CD4-positive, alpha-beta memory T cell (primary cell): Measurements from ENCODE around the gene C1orf174. TPM values are rescaled to one million over a fixed set of nuclear protein-coding genes. Genes with fewer than 3 reads are reported as not detected.
A peak's percentile ranks its signal among the peaks of the same experiment; 100 is the strongest.

Experiments used
- CTCF ChIA-PET: fragments of 350-600 bp; sonication (Branson Sonifier 250); formaldehyde crosslinking; loops from one replicate; lab custom pipeline; 2021; ENCODE audit warnings: inconsistent platforms; ENCODE audit not compliant: partially characterized antibody; lab: Charles Lee
- POLR2A ChIA-PET: fragments of 350-600 bp; sonication (Branson Sonifier 250); formaldehyde crosslinking; loops from one replicate; lab custom pipeline; 2021; ENCODE audit not compliant: partially characterized antibody; lab: Charles Lee
- DNase-seq, 5 donors: peaks; one replicate each; pipeline versions ENCODE4 v3.0.0 to v3.0.0-alpha.2; 2020 to 2022; ENCODE audit warnings: mixed read lengths in 1 of 5
- H3K27ac ChIP-seq: one replicate; pipeline ENCODE4 v1.7.0; 2013; ENCODE audit warnings: low read depth, low read length
- H3K27me3 ChIP-seq: 2 replicates; pipeline ENCODE4 v1.7.0; 2013; ENCODE audit warnings: mild to moderate bottlenecking, low read length, moderate library complexity; ENCODE audit not compliant: insufficient read depth
- H3K36me3 ChIP-seq: 2 replicates; pipeline ENCODE4 v1.7.0; 2013; ENCODE audit warnings: mild to moderate bottlenecking, low read length, moderate library complexity; ENCODE audit not compliant: insufficient read depth
- H3K4me1 ChIP-seq: 2 replicates; pipeline ENCODE4 v1.7.0; 2013; ENCODE audit warnings: mild to moderate bottlenecking, low read length, moderate library complexity; ENCODE audit not compliant: insufficient read depth
- H3K4me3 ChIP-seq, 2 donors: one replicate each; pipeline ENCODE4 v1.7.0; 2013; ENCODE audit warnings: low read length in 2 of 2, mild to moderate bottlenecking in 1 of 2
- H3K9me3 ChIP-seq, 2 donors: one replicate each; pipeline ENCODE4 v1.7.0; 2013; ENCODE audit warnings: low read length in 2 of 2, control low read depth in 1 of 2; ENCODE audit not compliant: control insufficient read depth in 1 of 2
- H3K27ac Mint-ChIP-seq, 7 donors: one replicate each; pipeline ENCODE4 v1.8.0; 2020 to 2021; ENCODE audit warnings: mixed read lengths in 7 of 7, mild to moderate bottlenecking in 6 of 7, inconsistent platforms in 3 of 7, moderate library complexity in 3 of 7
- H3K27me3 Mint-ChIP-seq, 2 donors: one replicate each; pipeline ENCODE4 v1.8.0; 2020 to 2021; ENCODE audit warnings: mixed read lengths in 2 of 2
- H3K36me3 Mint-ChIP-seq, 2 donors: one replicate each; pipeline ENCODE4 v1.8.0; 2020 to 2021; ENCODE audit warnings: mixed read lengths in 2 of 2, inconsistent platforms in 1 of 2, mild to moderate bottlenecking in 1 of 2
- H3K4me1 Mint-ChIP-seq, 4 donors: one replicate each; pipeline ENCODE4 v1.8.0; 2020 to 2021; ENCODE audit warnings: mixed read lengths in 4 of 4, mild to moderate bottlenecking in 1 of 4
- H3K4me3 Mint-ChIP-seq, 8 donors: one replicate each; pipeline ENCODE4 v1.8.0; 2020 to 2021; ENCODE audit warnings: mixed read lengths in 8 of 8, mild to moderate bottlenecking in 7 of 8, moderate library complexity in 6 of 8, inconsistent platforms in 3 of 8
- H3K9me3 Mint-ChIP-seq, 8 donors: one replicate each; pipeline ENCODE4 v1.8.0; 2020 to 2021; ENCODE audit warnings: mixed read lengths in 8 of 8, mild to moderate bottlenecking in 5 of 8, inconsistent platforms in 3 of 8, moderate library complexity in 1 of 8
- intact Hi-C: fragments of 100-400 bp; cut with micrococcal nuclease; formaldehyde crosslinking; loops from one replicate; pipeline ENCODE4 v1.15.1; 2023
- polyA plus RNA-seq, 2 donors: library from polyadenylated mRNA; unstranded; fragments of 300-500 nt; fragmentation: Illumina TruSeq; gene quantifications; one replicate each; pipeline ENCODE4 v1.2.3, GENCODE V29; 2021
- total RNA-seq, 2 experiments: library from RNA; stranded (reverse); gene quantifications; one replicate each; pipeline ENCODE4 v1.2.3, GENCODE V29; 2021

The C1orf174 gene
- total and polyA plus RNA-seq, 4 experiments from 2014 or later, result 21.8 to 36.0 (median 34.3) TPM

DNA sequence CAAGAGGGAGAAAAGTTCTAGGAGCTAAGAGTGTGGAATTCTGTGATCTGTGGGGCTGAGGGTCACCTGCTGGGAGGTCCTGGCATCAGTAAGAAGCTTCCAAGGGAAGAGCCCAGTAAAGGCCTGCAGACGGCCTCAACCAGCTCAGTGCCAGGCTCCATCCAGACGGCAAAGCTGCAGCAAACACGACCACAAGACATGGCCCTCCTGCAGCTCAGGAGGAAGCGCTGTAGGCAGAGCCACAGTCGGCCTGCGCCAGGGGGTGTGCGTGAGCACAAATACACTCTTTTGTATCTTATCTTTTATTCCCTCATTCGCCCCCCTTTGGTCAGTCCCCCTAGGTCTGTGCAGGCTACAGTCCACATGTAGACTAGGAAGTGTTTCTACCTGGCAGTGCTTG lies 13.4 kb downstream of the C1orf174 start:
- Mint-ChIP-seq H3K27me3 (no peaks in the 10 kb centered on the region), H3K9me3 (no peaks in the 10 kb centered on the region), H3K4me1 (peaks cover 19 to 20% (median 20%) of the 10 kb centered on the region in 4 donors), H3K27ac (peak overlapping the region in 4 of 7 donors; percentile 6 to 68 (median 26)), H3K36me3 (peaks cover 34 to 57% of the 10 kb centered on the region in 2 donors), H3K4me3 (no peak overlapping the region)
- Histone ChIP-seq H3K36me3 (peaks cover 40% of the 10 kb centered on the region), H3K4me3 (no peak overlapping the region), H3K27ac (no peak overlapping the region), H3K27me3 (no peaks in the 10 kb centered on the region), H3K4me1 (peaks cover 19% of the 10 kb centered on the region), H3K9me3 (no peaks in the 10 kb centered on the region)
- CTCF ChIA-PET, result interaction anchor here (1.9 kb wide), 1 partner anchor 28 kb away, joined by 5 read pairs; no protein-coding TSS in a partner anchor
- intact Hi-C loops, result no loop called here
- POLR2A ChIA-PET, result interaction anchor here (1.0 to 1.4 kb wide), 3 partner anchors 9 to 14 kb away, joined by 3 read pairs; partner anchors contain the start of gene C1orf174
- DNase-seq, result no peak

DNA sequence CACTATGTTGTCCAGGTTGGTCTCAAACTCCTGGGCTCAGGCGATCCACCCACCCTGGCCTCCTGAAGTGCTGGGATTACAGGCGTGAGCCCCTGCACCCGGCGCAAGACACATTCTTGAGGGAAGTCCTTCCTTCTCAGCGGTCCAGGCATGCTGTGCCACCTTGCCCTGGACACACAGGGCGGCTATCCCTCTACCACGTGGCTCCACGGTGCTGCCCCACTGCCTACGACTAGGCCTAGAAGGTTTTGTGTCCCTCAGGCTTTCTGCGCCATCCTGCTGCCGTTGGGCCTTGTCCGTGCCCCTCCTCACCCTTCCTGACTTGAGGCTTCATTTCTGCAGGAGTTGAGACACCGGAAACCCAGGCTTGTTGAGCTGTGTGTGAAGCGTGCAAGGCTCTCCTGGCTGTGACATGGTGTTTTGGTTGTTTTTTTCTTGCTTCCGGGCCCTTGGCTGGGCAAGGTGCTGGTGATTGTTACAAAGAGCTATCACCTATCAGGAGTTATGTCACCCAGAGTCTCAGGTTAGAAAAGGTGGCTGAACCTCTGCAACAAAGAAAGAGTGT lies 13.9 kb downstream of the C1orf174 start:
- Mint-ChIP-seq H3K4me1 (peaks cover 17 to 20% (median 19%) of the 10 kb centered on the region in 4 donors), H3K36me3 (peaks cover 34 to 56% of the 10 kb centered on the region in 2 donors), H3K27me3 (no peaks in the 10 kb centered on the region), H3K9me3 (no peaks in the 10 kb centered on the region), H3K4me3 (peak overlapping the region in 1 of 8 donors; percentile 43), H3K27ac (peak overlapping the region in 4 of 7 donors; percentile 6 to 68 (median 26))
- H3K27ac ChIP-seq, result no peak overlapping the region
- no peak overlapping the region for H3K4me3 ChIP-seq
- ChIA-PET POLR2A (interaction anchor here (1.0 kb wide), 2 partner anchors 10 to 15 kb away, joined by 3 read pairs; no protein-coding TSS in a partner anchor), CTCF (interaction anchor here (1.9 kb wide), 1 partner anchor 28 kb away, joined by 5 read pairs; no protein-coding TSS in a partner anchor)
- intact Hi-C loops, result no loop called here
- DNase-seq, result no peak
- no peaks in the 10 kb centered on the region for H3K27me3 ChIP-seq
- peaks cover 40% of the 10 kb centered on the region for H3K36me3 ChIP-seq
- H3K4me1 ChIP-seq, result peaks cover 19% of the 10 kb centered on the region
- H3K9me3 ChIP-seq, result no peaks in the 10 kb centered on the region

DNA sequence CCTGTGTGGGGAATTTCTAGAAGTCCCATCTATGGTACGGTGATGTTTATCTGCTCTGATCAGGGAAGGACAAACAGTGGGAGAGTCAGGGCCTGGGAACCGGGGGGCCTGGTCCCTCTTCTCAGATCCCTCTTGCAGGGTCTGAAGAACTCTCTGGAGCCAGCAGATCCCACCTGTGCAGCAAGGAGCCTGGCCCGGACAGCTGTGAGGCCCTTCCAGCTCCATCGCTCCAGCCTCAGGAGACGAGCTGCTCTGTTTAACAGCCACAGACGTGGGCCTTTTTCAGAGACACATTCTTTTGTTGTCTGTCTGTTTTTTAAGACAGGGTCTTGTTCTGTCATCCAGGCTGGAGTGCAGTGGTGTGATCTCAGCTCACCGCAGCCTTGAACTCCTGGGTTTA lies 14.5 kb downstream of the C1orf174 start:
- no peak overlapping the region for H3K27ac ChIP-seq
- CTCF ChIA-PET, result interaction anchor here (1.9 kb wide), 1 partner anchor 27 kb away, joined by 5 read pairs; no protein-coding TSS in a partner anchor
- H3K27me3 ChIP-seq, result no peaks in the 10 kb centered on the region
- H3K4me1 ChIP-seq, result peaks cover 15% of the 10 kb centered on the region
- intact Hi-C loops, result no loop called here
- POLR2A ChIA-PET, result no interaction called here
- H3K27ac Mint-ChIP-seq, result no peak overlapping the region
- no peak overlapping the region for H3K4me3 Mint-ChIP-seq
- no peaks in the 10 kb centered on the region for H3K9me3 ChIP-seq
- peaks cover 37 to 54% of the 10 kb centered on the region in 2 donors for H3K36me3 Mint-ChIP-seq
- no peak overlapping the region for H3K4me3 ChIP-seq
- H3K9me3 Mint-ChIP-seq, result peaks cover 0 to 1% (median 0%) of the 10 kb centered on the region in 8 donors
- no peaks in the 10 kb centered on the region for H3K27me3 Mint-ChIP-seq
- peaks cover 13 to 15% (median 14%) of the 10 kb centered on the region in 4 donors for H3K4me1 Mint-ChIP-seq
- peaks cover 41% of the 10 kb centered on the region for H3K36me3 ChIP-seq
- no peak for DNase-seq

DNA sequence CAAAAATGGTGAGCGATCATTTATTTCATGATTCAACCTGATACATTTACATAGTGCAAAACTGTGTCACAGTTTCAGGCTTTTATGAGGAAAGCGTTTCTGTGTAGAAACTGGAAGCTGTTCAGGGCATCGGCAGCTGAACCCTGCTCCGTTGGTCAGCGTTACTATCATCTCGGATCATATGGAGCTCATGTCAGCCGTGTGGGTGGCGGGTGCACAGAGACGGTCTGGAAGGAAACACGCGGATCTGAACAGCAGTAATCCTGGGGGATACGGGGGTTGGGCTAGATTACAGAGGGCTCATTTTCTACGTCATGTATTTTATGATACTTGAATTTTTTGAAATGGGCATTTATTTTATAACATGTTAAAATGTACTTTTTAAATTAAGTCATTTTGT lies 15.1 kb downstream of the C1orf174 start:
- H3K9me3 Mint-ChIP-seq, result peaks cover 0 to 2% (median 0%) of the 10 kb centered on the region in 8 donors
- peaks cover 7 to 9% (median 9%) of the 10 kb centered on the region in 4 donors for H3K4me1 Mint-ChIP-seq
- CTCF ChIA-PET, result no interaction called here
- Histone ChIP-seq H3K4me3 (no peak overlapping the region), H3K36me3 (peaks cover 37% of the 10 kb centered on the region), H3K27ac (no peak overlapping the region), H3K9me3 (no peaks in the 10 kb centered on the region), H3K4me1 (peaks cover 8% of the 10 kb centered on the region), H3K27me3 (no peaks in the 10 kb centered on the region)
- DNase-seq, result no peak
- H3K27me3 Mint-ChIP-seq, result no peaks in the 10 kb centered on the region
- H3K36me3 Mint-ChIP-seq, result peaks cover 40 to 48% of the 10 kb centered on the region in 2 donors
- intact Hi-C loops, result no loop called here
- peak overlapping the region in 3 of 7 donors; percentile 19 to 67 (median 41) for H3K27ac Mint-ChIP-seq
- POLR2A ChIA-PET, result no interaction called here
- no peak overlapping the region for H3K4me3 Mint-ChIP-seq

DNA sequence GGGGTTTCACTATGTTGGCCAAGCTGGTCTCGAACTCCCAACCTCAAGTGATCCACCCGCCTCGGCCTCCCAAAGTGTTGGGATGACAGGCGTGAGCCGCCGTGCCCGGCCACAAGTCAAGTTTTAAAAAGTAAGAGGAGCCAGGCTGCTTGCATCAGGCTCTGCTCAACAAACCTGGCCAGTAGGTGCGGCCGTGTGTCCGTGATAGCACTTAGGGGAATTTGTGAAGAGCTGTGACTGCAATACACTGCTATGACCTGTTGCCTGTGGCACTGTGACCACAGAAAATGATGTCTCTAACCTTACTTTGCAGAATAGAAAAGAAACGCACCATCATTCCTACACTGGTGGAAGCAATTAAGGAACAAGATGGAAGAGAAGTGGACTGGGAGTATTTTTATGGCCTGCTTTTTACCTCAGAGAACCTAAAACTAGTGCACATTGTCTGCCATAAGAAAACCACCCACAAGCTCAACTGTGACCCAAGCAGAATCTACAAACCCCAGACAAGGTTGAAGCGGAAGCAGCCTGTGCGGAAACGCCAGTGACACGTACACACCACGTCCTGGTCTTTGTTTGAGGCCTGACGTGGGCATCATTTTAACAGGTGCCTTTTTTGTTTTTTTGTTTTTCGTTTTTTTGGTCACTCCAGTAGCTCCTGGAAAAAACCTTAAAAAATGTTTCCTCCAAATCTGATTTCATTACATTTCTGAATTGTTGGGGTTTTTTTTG lies 16.7 kb downstream of the C1orf174 start:
- Mint-ChIP-seq H3K4me3 (peak overlapping the region in 2 of 8 donors; percentile 25 to 43), H3K27ac (peak overlapping the region; percentile 42 to 91 (median 72)), H3K9me3 (peaks cover 0 to 9% (median under 1%) of the 10 kb centered on the region in 8 donors), H3K36me3 (peaks cover 52 to 56% of the 10 kb centered on the region in 2 donors), H3K4me1 (peaks cover 4 to 5% (median 4%) of the 10 kb centered on the region in 4 donors), H3K27me3 (no peaks in the 10 kb centered on the region)
- DNase-seq, result peak; percentile 26 to 68 (median 32)
- H3K4me3 ChIP-seq, result no peak overlapping the region
- H3K27me3 ChIP-seq, result no peaks in the 10 kb centered on the region
- no peaks in the 10 kb centered on the region for H3K9me3 ChIP-seq
- CTCF ChIA-PET, result no interaction called here
- intact Hi-C loops, result no loop called here
- no peak overlapping the region for H3K27ac ChIP-seq
- peaks cover 33% of the 10 kb centered on the region for H3K36me3 ChIP-seq
- POLR2A ChIA-PET, result interaction anchor here (0.8 to 2.1 kb wide), 2 partner anchors 17 to 18 kb away, joined by 3 to 8 read pairs; partner anchors contain the start of gene C1orf174
- no peaks in the 10 kb centered on the region for H3K4me1 ChIP-seq

DNA sequence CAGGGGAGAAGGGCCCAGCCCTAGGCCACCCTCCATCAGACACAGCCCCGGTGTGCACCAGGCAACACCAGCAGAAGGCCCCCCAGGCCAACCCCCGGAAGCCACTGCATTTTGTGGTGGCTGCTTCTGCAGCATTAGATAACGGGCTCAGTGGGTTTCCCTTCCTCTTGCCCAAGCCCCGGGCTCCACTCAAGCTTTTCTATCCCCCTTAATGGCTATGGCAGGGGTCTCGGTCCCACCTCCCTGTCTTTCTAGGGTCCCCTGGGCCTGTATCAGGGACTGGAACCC lies 18.9 kb downstream of the C1orf174 start:
- Mint-ChIP-seq H3K9me3 (peaks cover 0 to 11% (median under 1%) of the 10 kb centered on the region in 8 donors), H3K4me1 (peaks cover 3 to 5% (median 4%) of the 10 kb centered on the region in 4 donors), H3K4me3 (no peak overlapping the region), H3K36me3 (peaks cover 50 to 52% of the 10 kb centered on the region in 2 donors), H3K27ac (no peak overlapping the region), H3K27me3 (no peaks in the 10 kb centered on the region)
- H3K4me1 ChIP-seq, result no peaks in the 10 kb centered on the region
- no peaks in the 10 kb centered on the region for H3K27me3 ChIP-seq
- ChIA-PET POLR2A (no interaction called here), CTCF (no interaction called here)
- H3K4me3 ChIP-seq, result no peak overlapping the region
- H3K36me3 ChIP-seq, result peaks cover 20% of the 10 kb centered on the region
- intact Hi-C loops, result no loop called here
- DNase-seq, result no peak
- no peak overlapping the region for H3K27ac ChIP-seq
- H3K9me3 ChIP-seq, result no peaks in the 10 kb centered on the region
